AG09309 (cell line): ENCODE results near the gene PPARGC1A.

Experiments
- DNase-seq: peaks from one replicate; pipeline ENCODE4 v3.0.0-alpha.2; 2010; ENCODE audit warnings: low read depth
- H3K4me3 ChIP-seq: 2 replicates; pipeline ENCODE4 v1.5.1; 2011; ENCODE audit warnings: mild to moderate bottlenecking, low read depth, low read length, moderate library complexity; ENCODE audit not compliant: control insufficient read depth
- TF ChIP-seq, protein P1 (sequence below): IDR thresholded peaks from 2 replicates; pipeline ENCODE4 v1.5.1; 2011; ENCODE audit warnings: mild to moderate bottlenecking, low read depth, low read length, inconsistent platforms; ENCODE audit not compliant: insufficient read depth, control insufficient read depth; ENCODE audit errors: missing control alignments

PPARGC1A gene

DNA sequence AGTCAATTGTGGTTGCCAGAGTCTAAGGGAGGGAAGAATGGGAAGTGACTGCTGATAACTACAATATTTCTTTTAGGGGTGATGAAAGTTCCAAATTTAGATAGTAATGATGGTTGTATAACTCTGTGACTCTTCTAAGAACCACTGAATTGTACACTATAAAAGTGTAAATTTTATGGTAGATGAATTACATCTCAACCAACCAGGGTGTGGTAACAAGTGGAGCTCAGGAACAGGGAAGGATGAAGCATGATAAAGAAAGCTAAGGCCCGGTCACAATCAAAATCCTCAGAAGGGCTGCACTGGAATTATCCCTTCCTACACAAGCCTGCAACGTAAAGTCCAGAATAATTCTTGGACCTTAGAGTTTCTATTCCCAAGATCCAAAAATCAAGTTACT is 143.2 kb downstream of the PPARGC1A start:
- TF ChIP-seq, protein P1, sequence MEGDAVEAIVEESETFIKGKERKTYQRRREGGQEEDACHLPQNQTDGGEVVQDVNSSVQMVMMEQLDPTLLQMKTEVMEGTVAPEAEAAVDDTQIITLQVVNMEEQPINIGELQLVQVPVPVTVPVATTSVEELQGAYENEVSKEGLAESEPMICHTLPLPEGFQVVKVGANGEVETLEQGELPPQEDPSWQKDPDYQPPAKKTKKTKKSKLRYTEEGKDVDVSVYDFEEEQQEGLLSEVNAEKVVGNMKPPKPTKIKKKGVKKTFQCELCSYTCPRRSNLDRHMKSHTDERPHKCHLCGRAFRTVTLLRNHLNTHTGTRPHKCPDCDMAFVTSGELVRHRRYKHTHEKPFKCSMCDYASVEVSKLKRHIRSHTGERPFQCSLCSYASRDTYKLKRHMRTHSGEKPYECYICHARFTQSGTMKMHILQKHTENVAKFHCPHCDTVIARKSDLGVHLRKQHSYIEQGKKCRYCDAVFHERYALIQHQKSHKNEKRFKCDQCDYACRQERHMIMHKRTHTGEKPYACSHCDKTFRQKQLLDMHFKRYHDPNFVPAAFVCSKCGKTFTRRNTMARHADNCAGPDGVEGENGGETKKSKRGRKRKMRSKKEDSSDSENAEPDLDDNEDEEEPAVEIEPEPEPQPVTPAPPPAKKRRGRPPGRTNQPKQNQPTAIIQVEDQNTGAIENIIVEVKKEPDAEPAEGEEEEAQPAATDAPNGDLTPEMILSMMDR = no peak
- DNase-seq = no peak

DNA sequence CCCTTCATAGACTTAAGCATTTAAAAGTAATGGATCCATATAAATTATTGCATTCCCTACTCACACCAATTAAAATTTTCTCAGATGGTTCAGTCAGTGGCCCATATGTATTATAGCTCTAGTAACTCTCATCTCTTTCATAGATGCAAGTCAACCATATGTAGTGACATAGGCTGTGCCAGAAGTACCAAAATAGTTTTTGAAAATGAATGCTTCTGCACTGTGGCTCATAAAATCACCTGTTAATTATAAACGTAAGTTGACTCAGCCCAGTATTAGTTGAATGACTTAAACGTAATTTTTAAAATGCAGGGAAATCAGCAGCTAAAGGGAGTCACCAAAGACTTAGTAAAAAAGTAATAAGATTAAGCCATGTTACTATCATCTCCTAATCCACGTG is 143.8 kb downstream of the PPARGC1A start:
- H3K4me3 ChIP-seq = no peak overlapping the region
- DNase-seq = no peak
- TF ChIP-seq, protein P1 = no peak

More for the DNA sequence above, 143.2 kb downstream of the PPARGC1A start:
- no peak overlapping the region for H3K4me3 ChIP-seq

DNA sequence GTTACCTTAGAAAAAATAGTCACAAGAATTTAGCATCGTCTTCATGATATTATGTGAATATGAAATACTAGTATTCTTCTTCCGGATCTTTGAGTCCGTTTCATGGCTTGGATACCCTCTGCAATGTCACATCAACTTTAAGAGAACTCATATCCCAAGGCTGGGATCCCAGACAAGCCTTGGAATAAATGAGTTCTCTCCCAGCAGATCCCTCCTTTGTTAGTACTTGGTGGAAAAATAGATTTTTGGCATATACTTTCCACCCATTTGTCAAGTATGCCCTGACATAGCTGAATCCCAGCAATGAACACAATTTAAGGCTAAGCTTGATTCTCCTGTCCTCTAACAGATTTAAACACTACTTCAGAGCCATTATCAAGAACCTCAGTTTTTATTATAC is 144.5 kb downstream of the PPARGC1A start:
- TF ChIP-seq, protein P1 = no peak
- no peak overlapping the region for H3K4me3 ChIP-seq
- no peak for DNase-seq
